ENCODE measurements around the gene KLHL20. TPM values are rescaled to one million over a fixed set of nuclear protein-coding genes. Genes with fewer than 3 reads are reported as not detected.
A peak's percentile ranks its signal among the peaks of the same experiment; 100 is the strongest.

Gene KLHL20
- total and polyA plus RNA-seq, 2 of the 13 experiments (the other 11 are each of a cell fraction or from before 2014, with no cell fraction given): 7.4 to 14.3 TPM

DNA sequence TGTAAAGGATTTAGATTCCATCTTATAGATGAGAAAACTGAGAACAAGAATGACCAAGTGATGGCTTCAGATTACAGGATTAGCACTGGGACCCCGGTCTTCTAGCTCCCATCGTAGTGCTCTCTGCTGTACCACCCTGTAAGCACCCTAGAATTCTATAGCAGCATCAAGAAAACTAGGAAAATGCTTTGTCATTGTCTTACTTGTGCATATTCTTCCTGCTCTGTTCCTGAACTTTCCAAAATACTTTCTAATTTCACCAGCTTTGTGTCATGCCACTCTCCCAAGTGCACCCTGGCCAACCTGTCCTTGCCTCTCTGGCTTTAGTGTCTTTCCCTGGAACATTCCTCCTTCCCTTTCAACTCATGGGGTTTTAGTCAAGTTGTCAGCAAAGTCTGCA, 6.0 kb upstream of the KLHL20 start (continued):
- TF ChIP-seq, protein P1, sequence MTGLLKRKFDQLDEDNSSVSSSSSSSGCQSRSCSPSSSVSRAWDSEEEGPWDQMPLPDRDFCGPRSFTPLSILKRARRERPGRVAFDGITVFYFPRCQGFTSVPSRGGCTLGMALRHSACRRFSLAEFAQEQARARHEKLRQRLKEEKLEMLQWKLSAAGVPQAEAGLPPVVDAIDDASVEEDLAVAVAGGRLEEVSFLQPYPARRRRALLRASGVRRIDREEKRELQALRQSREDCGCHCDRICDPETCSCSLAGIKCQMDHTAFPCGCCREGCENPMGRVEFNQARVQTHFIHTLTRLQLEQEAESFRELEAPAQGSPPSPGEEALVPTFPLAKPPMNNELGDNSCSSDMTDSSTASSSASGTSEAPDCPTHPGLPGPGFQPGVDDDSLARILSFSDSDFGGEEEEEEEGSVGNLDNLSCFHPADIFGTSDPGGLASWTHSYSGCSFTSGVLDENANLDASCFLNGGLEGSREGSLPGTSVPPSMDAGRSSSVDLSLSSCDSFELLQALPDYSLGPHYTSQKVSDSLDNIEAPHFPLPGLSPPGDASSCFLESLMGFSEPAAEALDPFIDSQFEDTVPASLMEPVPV (CRISPR knock-in tag; IDR thresholded peaks at IDR 0.05): no peak
- TF ChIP-seq ZNF713 (CRISPR knock-in tag; IDR thresholded peaks at IDR 0.05): no peak

DNA sequence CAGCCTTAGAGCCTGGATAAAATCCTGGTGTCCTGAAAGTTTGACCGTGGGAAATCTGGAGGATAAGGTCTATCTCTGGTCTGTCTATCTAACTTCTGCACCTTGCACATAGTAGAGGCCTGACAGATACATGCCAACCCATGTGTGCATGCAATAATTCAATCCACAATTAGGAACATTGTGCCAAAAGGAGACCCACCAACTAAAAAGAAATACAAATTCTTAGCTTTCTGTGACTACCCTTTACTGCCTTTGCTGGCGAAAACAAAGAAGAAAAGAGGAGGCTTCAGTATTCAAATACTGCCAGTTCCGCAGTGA, 381 bp upstream of the KLHL20 start:
- Histone ChIP-seq H3K9ac (ENCODE audit: insufficient read depth, low read depth, low read length) (peak overlapping the region; percentile 60), H4K20me1 (ENCODE audit: insufficient read depth, low read length) (no peaks in the 10 kb centered on the region), H3K27ac (ENCODE audit: extremely low read length, insufficient read depth, low read length) (peak overlapping the region; percentile 36), H3K4me3 (replicated peaks in 1 of 3; ENCODE audit: insufficient read depth in 1 of 3, low read depth in 2 of 3, low read length in 3 of 3) (peak overlapping the region; percentile 67 to 84 (median 74)), H3K9me3 (ENCODE audit: low read length) (no peaks in the 10 kb centered on the region), H3K79me2 (ENCODE audit: insufficient read depth, low read length) (peaks cover 21% of the 10 kb centered on the region), H3K4me1 (ENCODE audit: insufficient read depth, low read length) (peaks cover 31% of the 10 kb centered on the region), H2AFZ (ENCODE audit: low read length) (peak overlapping the region; percentile 99), H3K27me3 (ENCODE audit: control insufficient read depth in 1 of 2, insufficient read depth in 2 of 2, low read length in 2 of 2) (peaks cover 0 to 4% of the 10 kb centered on the region in 2 experiments; a peak in 2 of 5 replicates), H3K36me3 (replicated peaks in 1 of 2; ENCODE audit: control insufficient read depth in 1 of 2, insufficient read depth in 2 of 2, low read length in 2 of 2) (no peaks in the 10 kb centered on the region), H3K4me2 (ENCODE audit: low read depth, low read length) (peak overlapping the region; percentile 87)
- FAIRE-seq: no peak
- intact Hi-C loops (cut with micrococcal nuclease; ENCODE audit: unreplicated experiment): loop anchor here (10.0 kb wide), 2 partner anchors 290 to 970 kb away; no protein-coding TSS in a partner anchor
- no TSS peak for BruUV-seq (replicated peaks)
- DNase-seq (ENCODE audit: low spot score): no peak
- 0 out of 2 replicates have a peak, but pooled peaks have one; percentile 5 for TF ChIP-seq TGIF2 (CRISPR knock-in tag; IDR thresholded peaks at IDR 0.05)
- no peak for TF ChIP-seq NR2F2 (IDR thresholded peaks at IDR 0.05; ENCODE audit: borderline replicate concordance, low read depth)
- no peak for TF ChIP-seq PCBP2 (optimal IDR thresholded peaks at IDR 0.05; ENCODE audit: low read depth, low read length, poor library complexity, severe bottlenecking)
- peak; percentile 55; the same call in 1 of the 2 replicates for TF ChIP-seq CHD4 (IDR thresholded peaks at IDR 0.05; ENCODE audit: borderline replicate concordance, low read length)
- 0 out of 2 replicates have a peak, but pooled peaks have one; percentile 12 for TF ChIP-seq ZNF138 (CRISPR knock-in tag; IDR thresholded peaks at IDR 0.05; ENCODE audit: low read depth)
- no peak for TF ChIP-seq ZNF34 (CRISPR knock-in tag; IDR thresholded peaks at IDR 0.05; ENCODE audit: borderline replicate concordance)
- TF ChIP-seq, protein P2, sequence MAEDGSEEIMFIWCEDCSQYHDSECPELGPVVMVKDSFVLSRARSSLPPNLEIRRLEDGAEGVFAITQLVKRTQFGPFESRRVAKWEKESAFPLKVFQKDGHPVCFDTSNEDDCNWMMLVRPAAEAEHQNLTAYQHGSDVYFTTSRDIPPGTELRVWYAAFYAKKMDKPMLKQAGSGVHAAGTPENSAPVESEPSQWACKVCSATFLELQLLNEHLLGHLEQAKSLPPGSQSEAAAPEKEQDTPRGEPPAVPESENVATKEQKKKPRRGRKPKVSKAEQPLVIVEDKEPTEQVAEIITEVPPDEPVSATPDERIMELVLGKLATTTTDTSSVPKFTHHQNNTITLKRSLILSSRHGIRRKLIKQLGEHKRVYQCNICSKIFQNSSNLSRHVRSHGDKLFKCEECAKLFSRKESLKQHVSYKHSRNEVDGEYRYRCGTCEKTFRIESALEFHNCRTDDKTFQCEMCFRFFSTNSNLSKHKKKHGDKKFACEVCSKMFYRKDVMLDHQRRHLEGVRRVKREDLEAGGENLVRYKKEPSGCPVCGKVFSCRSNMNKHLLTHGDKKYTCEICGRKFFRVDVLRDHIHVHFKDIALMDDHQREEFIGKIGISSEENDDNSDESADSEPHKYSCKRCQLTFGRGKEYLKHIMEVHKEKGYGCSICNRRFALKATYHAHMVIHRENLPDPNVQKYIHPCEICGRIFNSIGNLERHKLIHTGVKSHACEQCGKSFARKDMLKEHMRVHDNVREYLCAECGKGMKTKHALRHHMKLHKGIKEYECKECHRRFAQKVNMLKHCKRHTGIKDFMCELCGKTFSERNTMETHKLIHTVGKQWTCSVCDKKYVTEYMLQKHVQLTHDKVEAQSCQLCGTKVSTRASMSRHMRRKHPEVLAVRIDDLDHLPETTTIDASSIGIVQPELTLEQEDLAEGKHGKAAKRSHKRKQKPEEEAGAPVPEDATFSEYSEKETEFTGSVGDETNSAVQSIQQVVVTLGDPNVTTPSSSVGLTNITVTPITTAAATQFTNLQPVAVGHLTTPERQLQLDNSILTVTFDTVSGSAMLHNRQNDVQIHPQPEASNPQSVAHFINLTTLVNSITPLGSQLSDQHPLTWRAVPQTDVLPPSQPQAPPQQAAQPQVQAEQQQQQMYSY (CRISPR knock-in tag; IDR thresholded peaks at IDR 0.05): 0 out of 2 replicates have a peak, but pooled peaks have one; percentile 17
- TF ChIP-seq ESRRA (CRISPR knock-in tag; IDR thresholded peaks at IDR 0.05; ENCODE audit: low read depth): 0 out of 2 replicates have a peak, but pooled peaks have one; percentile 11
- TF ChIP-seq, protein P3, sequence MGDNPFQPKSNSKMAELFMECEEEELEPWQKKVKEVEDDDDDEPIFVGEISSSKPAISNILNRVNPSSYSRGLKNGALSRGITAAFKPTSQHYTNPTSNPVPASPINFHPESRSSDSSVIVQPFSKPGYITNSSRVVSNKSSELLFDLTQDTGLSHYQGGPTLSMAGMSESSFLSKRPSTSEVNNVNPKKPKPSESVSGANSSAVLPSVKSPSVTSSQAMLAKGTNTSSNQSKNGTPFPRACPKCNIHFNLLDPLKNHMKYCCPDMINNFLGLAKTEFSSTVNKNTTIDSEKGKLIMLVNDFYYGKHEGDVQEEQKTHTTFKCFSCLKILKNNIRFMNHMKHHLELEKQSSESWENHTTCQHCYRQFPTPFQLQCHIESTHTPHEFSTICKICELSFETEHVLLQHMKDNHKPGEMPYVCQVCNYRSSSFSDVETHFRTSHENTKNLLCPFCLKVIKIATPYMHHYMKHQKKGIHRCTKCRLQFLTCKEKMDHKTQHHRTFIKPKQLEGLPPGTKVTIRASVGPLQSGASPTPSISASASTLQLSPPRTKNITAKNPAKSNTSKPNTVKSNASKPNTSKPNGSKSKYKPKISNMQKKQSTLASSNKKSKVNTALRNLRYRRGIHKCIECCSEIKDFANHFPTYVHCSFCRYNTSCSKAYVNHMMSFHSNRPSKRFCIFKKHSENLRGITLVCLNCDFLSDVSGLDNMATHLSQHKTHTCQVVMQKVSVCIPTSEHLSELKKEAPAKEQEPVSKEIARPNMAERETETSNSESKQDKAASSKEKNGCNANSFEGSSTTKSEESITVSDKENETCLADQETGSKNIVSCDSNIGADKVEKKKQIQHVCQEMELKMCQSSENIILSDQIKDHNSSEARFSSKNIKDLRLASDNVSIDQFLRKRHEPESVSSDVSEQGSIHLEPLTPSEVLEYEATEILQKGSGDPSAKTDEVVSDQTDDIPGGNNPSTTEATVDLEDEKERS (CRISPR knock-in tag; IDR thresholded peaks at IDR 0.05): no peak
- no peak for TF ChIP-seq GLI4 (CRISPR knock-in tag; IDR thresholded peaks at IDR 0.05; ENCODE audit: borderline replicate concordance)
- ATAC-seq: no peak
- POLR2A ChIA-PET: interaction anchor here (1.0 to 2.2 kb wide), 8 partner anchors 52 to 1285 kb away, joined by 3 to 19 read pairs (median 6); partner anchors contain the start of genes CENPL, DARS2, GAS5 and PRDX6
- CTCF ChIA-PET (ENCODE audit: low intra/inter-chr PET ratio, low total read pairs): no interaction called here
- 25% methylated on average over 3 of the region's 3 CpGs for WGBS (ENCODE audit: low lambda C conversion rate)
- in situ Hi-C loops (cut with HindIII; ENCODE audit: extremely low pct_ligation_motif_present, low pct_unique_long_range_greater_than_20kb): loop anchor here (10.0 kb wide), 1 partner anchor 110 kb away; the partner anchor contains the start of genes CENPL and DARS2

All from HepG2 (cell line).